ENCODE data around the gene SYNM.

- no peak for TF ChIP-seq ZFP30 (CRISPR knock-in tag; IDR thresholded peaks at IDR 0.05)
- TF ChIP-seq RARB (CRISPR knock-in tag; IDR thresholded peaks at IDR 0.05), result no peak
- TF ChIP-seq, protein P1, sequence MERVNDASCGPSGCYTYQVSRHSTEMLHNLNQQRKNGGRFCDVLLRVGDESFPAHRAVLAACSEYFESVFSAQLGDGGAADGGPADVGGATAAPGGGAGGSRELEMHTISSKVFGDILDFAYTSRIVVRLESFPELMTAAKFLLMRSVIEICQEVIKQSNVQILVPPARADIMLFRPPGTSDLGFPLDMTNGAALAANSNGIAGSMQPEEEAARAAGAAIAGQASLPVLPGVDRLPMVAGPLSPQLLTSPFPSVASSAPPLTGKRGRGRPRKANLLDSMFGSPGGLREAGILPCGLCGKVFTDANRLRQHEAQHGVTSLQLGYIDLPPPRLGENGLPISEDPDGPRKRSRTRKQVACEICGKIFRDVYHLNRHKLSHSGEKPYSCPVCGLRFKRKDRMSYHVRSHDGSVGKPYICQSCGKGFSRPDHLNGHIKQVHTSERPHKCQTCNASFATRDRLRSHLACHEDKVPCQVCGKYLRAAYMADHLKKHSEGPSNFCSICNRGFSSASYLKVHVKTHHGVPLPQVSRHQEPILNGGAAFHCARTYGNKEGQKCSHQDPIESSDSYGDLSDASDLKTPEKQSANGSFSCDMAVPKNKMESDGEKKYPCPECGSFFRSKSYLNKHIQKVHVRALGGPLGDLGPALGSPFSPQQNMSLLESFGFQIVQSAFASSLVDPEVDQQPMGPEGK (CRISPR knock-in tag; IDR thresholded peaks at IDR 0.05; ENCODE audit: borderline replicate concordance), result peak; percentile 30; the same call in 1 of the 2 replicates
- TF ChIP-seq ESRRG (CRISPR knock-in tag; IDR thresholded peaks at IDR 0.05), result no peak
- no peak for TF ChIP-seq ARNTL (CRISPR knock-in tag; IDR thresholded peaks at IDR 0.05; ENCODE audit: borderline replicate concordance, low read depth)
Observed at GRCh38 chr15:99123713-99124451, 19.0 kb downstream of the SYNM start.

All from SK-N-SH treated with all-trans-retinoic acid at 6 μM for 48 hours (cell line).